Activated naive CD8-positive, alpha-beta T cell treated with anti-CD3 and anti-CD28 coated beads, Interleukin-2, amount 50 U/mL, for 24 hours (primary cell): ENCODE results near the gene CDHR5.

Experiments
- ATAC-seq: fragments of 150-1000 bp; cut with Tn5 transposase; one replicate; pipeline ENCODE4 v1.10.0; 2021
- DNase-seq: peaks from one replicate; pipeline ENCODE4 v3.0.0; 2021
- H3K27ac Mint-ChIP-seq: one replicate; pipeline ENCODE4 v1.8.0; 2021; ENCODE audit warnings: mild to moderate bottlenecking, mixed read lengths
- H3K27me3 Mint-ChIP-seq: one replicate; pipeline ENCODE4 v1.8.0; 2021; ENCODE audit warnings: mixed read lengths
- H3K36me3 Mint-ChIP-seq: one replicate; pipeline ENCODE4 v1.8.0; 2021; ENCODE audit warnings: low read depth, mixed read lengths
- H3K4me1 Mint-ChIP-seq: one replicate; pipeline ENCODE4 v1.8.0; 2021; ENCODE audit warnings: mixed read lengths
- H3K4me3 Mint-ChIP-seq: one replicate; pipeline ENCODE4 v1.8.0; 2021; ENCODE audit warnings: mild to moderate bottlenecking, moderate library complexity, mixed read lengths
- H3K9me3 Mint-ChIP-seq: one replicate; pipeline ENCODE4 v1.8.0; 2021; ENCODE audit warnings: mixed read lengths

CDHR5 gene

DNA sequence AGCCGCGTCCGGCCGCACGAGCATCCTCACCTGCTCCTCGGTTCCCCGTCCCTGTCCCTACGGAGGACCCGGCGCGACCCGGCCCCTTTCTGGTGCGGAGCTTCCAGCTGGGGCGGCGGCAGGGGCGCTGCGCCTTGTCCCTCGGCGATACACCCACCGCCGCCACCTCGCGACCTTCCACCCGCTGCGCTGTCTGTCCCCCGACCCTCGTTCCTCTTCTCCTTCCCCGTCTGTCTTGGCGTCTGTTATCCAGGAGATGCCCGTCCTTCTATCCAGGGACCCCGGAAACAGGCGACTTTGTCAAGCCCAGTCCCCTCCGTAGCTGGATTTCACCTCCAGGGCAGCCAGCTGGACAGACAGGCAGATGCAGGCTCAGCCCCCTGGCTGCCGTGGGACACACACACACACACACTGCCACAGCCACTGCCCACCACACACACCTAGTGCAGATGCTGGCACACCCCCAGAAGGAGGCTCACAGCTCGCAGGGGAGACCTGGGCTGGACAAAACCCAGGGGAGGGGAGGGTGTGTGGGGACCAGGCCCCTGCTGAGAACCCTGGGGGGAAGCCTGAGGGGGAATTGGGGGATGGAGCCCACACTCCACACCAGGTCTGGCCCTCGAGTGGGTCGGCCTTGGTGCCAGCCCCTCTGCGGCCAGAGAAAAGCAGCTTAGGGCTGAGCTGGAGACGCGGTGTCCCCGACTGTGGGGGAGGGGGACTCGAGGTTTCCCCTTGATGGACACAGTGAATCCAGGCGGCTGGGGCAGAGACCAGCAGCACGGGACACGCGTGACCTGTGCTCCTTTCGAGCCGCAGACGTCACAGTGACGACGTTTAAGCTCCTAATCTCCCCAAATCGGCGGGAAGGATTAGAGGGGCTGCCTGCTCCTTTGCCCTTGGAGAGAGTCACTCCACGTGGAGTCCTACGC lies 13.1 kb upstream of the CDHR5 start:
- Mint-ChIP-seq H3K9me3 (no peaks in the 10 kb centered on the region), H3K36me3 (peaks cover 4% of the 10 kb centered on the region), H3K4me3 (peak overlapping the region; percentile 8), H3K27me3 (peaks cover 26% of the 10 kb centered on the region), H3K4me1 (peaks cover 17% of the 10 kb centered on the region), H3K27ac (no peak overlapping the region)
- ATAC-seq (no peak), DNase-seq (no peak)

GRCh38 chr11:637333-637592 lies 12.5 kb upstream of the CDHR5 start:
- no peak overlapping the region for H3K27ac Mint-ChIP-seq

GRCh38 chr11:636511-637332 lies 12.0 kb upstream of the CDHR5 start, which contains the start of gene DRD4:
Gene DRD4 (plus strand): TSS chr11:637269. CDS start chr11:637305, 36 bp downstream.
- Mint-ChIP-seq H3K4me3 (peak within 1 kb of the TSS; percentile 8), H3K4me1 (peaks cover 17% of the 10 kb centered on the region), H3K27me3 (peaks cover 26% of the 10 kb centered on the region), H3K36me3 (peaks cover 4% of the 10 kb centered on the region), H3K9me3 (no peaks in the 10 kb centered on the region), H3K27ac (no peak within 1 kb of the TSS)
- no peak for DNase-seq
- no peak for ATAC-seq

More at GRCh38 chr11:637333-637592, 12.5 kb upstream of the CDHR5 start:
- peaks cover 17% of the 10 kb centered on the region for H3K4me1 Mint-ChIP-seq
- H3K27me3 Mint-ChIP-seq: peaks cover 26% of the 10 kb centered on the region
- DNase-seq: no peak
- peaks cover 4% of the 10 kb centered on the region for H3K36me3 Mint-ChIP-seq
- ATAC-seq: no peak
- H3K9me3 Mint-ChIP-seq: no peaks in the 10 kb centered on the region
- peak overlapping the region; percentile 8 for H3K4me3 Mint-ChIP-seq

DNA sequence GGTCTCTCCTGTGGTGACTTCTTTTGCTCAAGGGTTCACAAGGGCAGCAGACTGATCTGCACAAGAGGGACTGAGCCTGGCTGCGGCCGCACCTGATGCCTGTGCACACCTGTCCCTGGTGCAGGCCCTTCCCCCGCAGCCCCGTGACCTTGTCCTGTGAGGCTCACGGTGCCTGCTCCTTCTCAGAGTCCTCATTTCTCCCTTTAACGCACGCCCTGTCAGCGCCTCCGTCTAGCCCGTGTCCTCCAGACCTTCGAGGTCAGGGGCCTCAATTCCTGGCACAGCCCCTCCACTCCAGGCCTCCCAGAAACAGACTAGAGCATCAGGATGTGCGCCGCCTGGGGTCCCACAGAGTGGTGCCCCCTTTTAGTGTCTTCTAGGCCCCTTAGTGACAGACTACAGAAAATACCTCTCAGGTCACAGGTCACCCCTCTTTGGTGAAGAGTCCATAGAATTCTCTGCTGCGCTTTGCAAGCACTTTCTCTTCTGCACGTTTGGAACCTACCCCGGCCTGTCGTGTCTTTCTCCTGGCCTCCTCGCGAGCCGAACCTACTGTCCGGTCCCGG lies 11.3 kb upstream of the CDHR5 start:
- H3K36me3 Mint-ChIP-seq: peaks cover 4% of the 10 kb centered on the region
- ATAC-seq: no peak
- no peak overlapping the region for H3K27ac Mint-ChIP-seq
- no peak for DNase-seq
- H3K27me3 Mint-ChIP-seq: peaks cover 26% of the 10 kb centered on the region
- H3K4me1 Mint-ChIP-seq: peaks cover 17% of the 10 kb centered on the region
- H3K4me3 Mint-ChIP-seq: no peak overlapping the region
- no peaks in the 10 kb centered on the region for H3K9me3 Mint-ChIP-seq

DNA sequence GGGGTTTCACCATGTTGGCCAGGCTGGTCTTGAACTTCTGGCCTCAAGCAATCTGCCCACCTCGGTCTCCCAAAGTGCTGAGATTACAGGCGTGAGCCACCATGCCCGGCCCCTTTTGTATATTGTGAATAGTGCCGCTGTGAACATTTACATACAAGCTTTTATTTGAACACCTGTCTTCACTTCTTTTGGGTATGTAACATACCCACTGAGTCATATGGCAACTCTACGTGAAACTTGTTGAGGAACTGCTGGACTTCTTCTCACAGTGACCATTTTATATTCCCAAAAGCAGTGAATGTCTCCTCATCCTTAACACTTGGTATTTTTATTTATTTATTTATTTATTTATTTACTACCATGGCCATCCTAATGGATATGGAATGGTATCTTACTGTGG lies 6.1 kb upstream of the CDHR5 start:
- no peaks in the 10 kb centered on the region for H3K9me3 Mint-ChIP-seq
- no peak for ATAC-seq
- H3K4me1 Mint-ChIP-seq: peaks cover 26% of the 10 kb centered on the region
- peaks cover 2% of the 10 kb centered on the region for H3K36me3 Mint-ChIP-seq
- no peak overlapping the region for H3K4me3 Mint-ChIP-seq
- H3K27me3 Mint-ChIP-seq: peaks cover 13% of the 10 kb centered on the region
- no peak for DNase-seq
- H3K27ac Mint-ChIP-seq: no peak overlapping the region

DNA sequence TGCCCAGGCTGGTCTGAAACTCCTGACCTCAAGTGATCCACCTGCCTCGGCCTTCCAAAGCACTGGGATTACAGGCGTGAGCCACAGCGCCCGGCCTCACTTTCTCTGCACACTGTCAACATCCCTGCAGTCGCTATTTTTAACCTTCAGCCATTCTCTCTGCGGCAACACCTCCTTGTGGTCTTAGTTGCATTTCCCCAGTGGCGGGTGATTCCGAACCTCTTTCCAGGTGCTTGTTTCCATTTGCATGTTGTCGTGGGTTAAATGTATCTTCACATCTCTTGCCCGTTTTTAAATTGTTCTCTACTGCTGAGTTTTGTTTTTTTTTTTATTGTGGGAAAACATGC lies 4.5 kb upstream of the CDHR5 start:
- ATAC-seq (peak; percentile 47), DNase-seq (no peak)
- no peaks in the 10 kb centered on the region for H3K9me3 Mint-ChIP-seq
- H3K4me1 Mint-ChIP-seq: peaks cover 23% of the 10 kb centered on the region
- peak overlapping the region; percentile 22 for H3K4me3 Mint-ChIP-seq
- peaks cover 13% of the 10 kb centered on the region for H3K27me3 Mint-ChIP-seq
- H3K27ac Mint-ChIP-seq: peak overlapping the region; percentile 73
- H3K36me3 Mint-ChIP-seq: peaks cover 2% of the 10 kb centered on the region

- no peak for DNase-seq
- ATAC-seq: no peak
- H3K4me3 Mint-ChIP-seq: peak overlapping the region; percentile 22
- H3K9me3 Mint-ChIP-seq: no peaks in the 10 kb centered on the region
- H3K4me1 Mint-ChIP-seq: peaks cover 23% of the 10 kb centered on the region
- peaks cover 13% of the 10 kb centered on the region for H3K27me3 Mint-ChIP-seq
- no peak overlapping the region for H3K27ac Mint-ChIP-seq
- peaks cover 2% of the 10 kb centered on the region for H3K36me3 Mint-ChIP-seq
Measured at GRCh38 chr11:628056-628455, 3.3 kb upstream of the CDHR5 start.

- no peak for ATAC-seq
- Mint-ChIP-seq H3K9me3 (no peaks in the 10 kb centered on the region), H3K4me3 (no peak overlapping the region), H3K36me3 (peaks cover 2% of the 10 kb centered on the region), H3K27me3 (peaks cover 13% of the 10 kb centered on the region), H3K27ac (no peak overlapping the region), H3K4me1 (peaks cover 23% of the 10 kb centered on the region)
- no peak for DNase-seq
Measured at GRCh38 chr11:627308-627576, 2.5 kb upstream of the CDHR5 start.

GRCh38 chr11:626475-627307 lies 1.9 kb upstream of the CDHR5 start, which contains the start of gene SCT:
Gene SCT (minus strand): TSS chr11:627181. CDS start chr11:627143, 38 bp downstream.
- no peak within 1 kb of the TSS for H3K4me3 Mint-ChIP-seq
- peaks cover 13% of the 10 kb centered on the region for H3K27me3 Mint-ChIP-seq
- no peaks in the 10 kb centered on the region for H3K9me3 Mint-ChIP-seq
- peaks cover 23% of the 10 kb centered on the region for H3K4me1 Mint-ChIP-seq
- ATAC-seq (no peak), DNase-seq (peak; percentile 12)
- H3K27ac Mint-ChIP-seq: no peak within 1 kb of the TSS
- peaks cover 2% of the 10 kb centered on the region for H3K36me3 Mint-ChIP-seq

- ATAC-seq (no peak), DNase-seq (no peak)
- H3K36me3 Mint-ChIP-seq: peaks cover 2% of the 10 kb centered on the region
- peaks cover 23% of the 10 kb centered on the region for H3K4me1 Mint-ChIP-seq
- no peak overlapping the region for H3K27ac Mint-ChIP-seq
- peaks cover 13% of the 10 kb centered on the region for H3K27me3 Mint-ChIP-seq
- no peak overlapping the region for H3K4me3 Mint-ChIP-seq
- no peaks in the 10 kb centered on the region for H3K9me3 Mint-ChIP-seq
Measured at GRCh38 chr11:625636-626268, 997 bp upstream of the CDHR5 start.

GRCh38 chr11:623999-624704 lies 603 bp downstream of the CDHR5 start:
- Mint-ChIP-seq H3K9me3 (no peaks in the 10 kb centered on the region), H3K4me3 (no peak overlapping the region), H3K27ac (no peak overlapping the region), H3K4me1 (peaks cover 15% of the 10 kb centered on the region), H3K27me3 (peaks cover 13% of the 10 kb centered on the region), H3K36me3 (peaks cover 2% of the 10 kb centered on the region)
- ATAC-seq: no peak
- no peak for DNase-seq

- DNase-seq: no peak
- no peak overlapping the region for H3K4me3 Mint-ChIP-seq
- H3K36me3 Mint-ChIP-seq: peaks cover under 1% of the 10 kb centered on the region
- no peak overlapping the region for H3K27ac Mint-ChIP-seq
- H3K4me1 Mint-ChIP-seq: peaks cover 8% of the 10 kb centered on the region
- peaks cover 10% of the 10 kb centered on the region for H3K27me3 Mint-ChIP-seq
- no peak for ATAC-seq
- H3K9me3 Mint-ChIP-seq: no peaks in the 10 kb centered on the region
Measured at GRCh38 chr11:623349-623869, 1.3 kb downstream of the CDHR5 start.

DNA sequence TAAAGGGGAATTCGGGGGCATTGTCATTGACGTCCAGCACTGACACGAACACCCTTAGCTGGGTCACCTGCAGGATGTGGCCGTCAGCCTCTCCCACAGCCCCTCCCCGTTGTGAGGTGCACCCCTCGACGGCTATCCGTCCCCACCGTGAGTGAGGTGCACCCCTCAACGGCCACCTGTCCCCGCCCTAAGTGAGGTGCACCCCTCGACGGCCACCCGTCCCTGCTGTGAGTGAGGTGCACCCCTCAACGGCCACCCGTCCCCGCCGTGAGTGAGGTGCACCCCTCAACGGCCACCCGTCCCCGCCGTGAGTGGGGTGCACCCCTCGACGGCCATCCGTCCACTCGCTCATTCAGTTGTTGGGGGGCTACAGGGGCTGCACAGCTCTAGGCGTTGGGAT lies 2.9 kb downstream of the CDHR5 start:
- Mint-ChIP-seq H3K27me3 (no peaks in the 10 kb centered on the region), H3K4me1 (no peaks in the 10 kb centered on the region), H3K27ac (no peak overlapping the region), H3K4me3 (no peak overlapping the region), H3K9me3 (no peaks in the 10 kb centered on the region), H3K36me3 (no peaks in the 10 kb centered on the region)
- ATAC-seq (no peak), DNase-seq (no peak)
